ENCODE data around the gene HECTD4. TPM values are rescaled to one million over a fixed set of nuclear protein-coding genes. Genes with fewer than 3 reads are reported as not detected.

HECTD4 gene
- total RNA-seq, 1 donor from 2014 or later, result 62.1 TPM

DNA sequence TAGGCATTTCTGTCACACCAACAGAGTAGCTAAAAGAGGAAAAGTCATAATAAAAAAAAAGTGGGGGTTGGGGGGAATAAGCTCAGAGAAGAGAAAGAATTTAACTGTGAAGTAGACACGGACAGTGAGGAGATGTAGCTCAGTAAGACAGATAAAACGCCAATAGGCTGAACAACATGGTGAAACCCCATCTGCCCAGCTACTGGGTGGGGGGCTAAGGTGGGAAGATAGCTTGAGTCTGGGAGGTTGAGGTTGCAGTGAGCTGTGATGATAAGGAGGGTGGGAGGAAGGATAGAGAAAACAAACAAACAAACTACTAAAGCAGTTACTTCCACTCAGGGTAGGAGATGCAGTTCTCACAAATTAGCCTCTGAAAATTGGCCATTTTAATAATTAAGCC is 25.0 kb downstream of the HECTD4 start:
- no peaks in the 10 kb centered on the region for H3K9me3 Mint-ChIP-seq
- H3K4me1 Mint-ChIP-seq (ENCODE audit: unreplicated experiment), result no peaks in the 10 kb centered on the region
- H3K27ac Mint-ChIP-seq, result no peak overlapping the region

DNA sequence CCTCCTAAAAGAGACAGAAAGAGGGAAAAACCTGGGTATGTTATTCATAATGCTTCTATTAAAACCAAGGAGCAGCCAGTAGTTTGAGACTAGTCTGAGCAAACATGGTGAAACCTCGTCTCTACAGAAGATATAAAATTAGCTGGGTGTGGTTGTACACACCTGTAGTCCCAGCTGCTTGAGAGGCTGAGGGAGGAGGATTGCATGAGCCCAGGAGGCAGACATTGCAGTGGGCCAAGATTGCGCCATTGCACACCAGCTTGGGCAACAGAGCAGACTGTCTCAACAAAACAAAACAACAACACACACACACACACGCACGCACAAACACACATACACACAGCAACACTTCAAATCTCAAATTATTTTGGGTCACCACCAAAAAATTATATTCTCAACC is 27.8 kb downstream of the HECTD4 start:
- Mint-ChIP-seq H3K27me3 (no peaks in the 10 kb centered on the region), H3K4me3 (no peak overlapping the region), H3K27ac (no peak overlapping the region), H3K9me3 (no peaks in the 10 kb centered on the region), H3K36me3 (no peaks in the 10 kb centered on the region), H3K4me1 (ENCODE audit: unreplicated experiment) (peaks cover 3% of the 10 kb centered on the region)
- DNase-seq (ENCODE audit: extremely low spot score, unreplicated experiment), result no peak
- TF ChIP-seq, protein P1, sequence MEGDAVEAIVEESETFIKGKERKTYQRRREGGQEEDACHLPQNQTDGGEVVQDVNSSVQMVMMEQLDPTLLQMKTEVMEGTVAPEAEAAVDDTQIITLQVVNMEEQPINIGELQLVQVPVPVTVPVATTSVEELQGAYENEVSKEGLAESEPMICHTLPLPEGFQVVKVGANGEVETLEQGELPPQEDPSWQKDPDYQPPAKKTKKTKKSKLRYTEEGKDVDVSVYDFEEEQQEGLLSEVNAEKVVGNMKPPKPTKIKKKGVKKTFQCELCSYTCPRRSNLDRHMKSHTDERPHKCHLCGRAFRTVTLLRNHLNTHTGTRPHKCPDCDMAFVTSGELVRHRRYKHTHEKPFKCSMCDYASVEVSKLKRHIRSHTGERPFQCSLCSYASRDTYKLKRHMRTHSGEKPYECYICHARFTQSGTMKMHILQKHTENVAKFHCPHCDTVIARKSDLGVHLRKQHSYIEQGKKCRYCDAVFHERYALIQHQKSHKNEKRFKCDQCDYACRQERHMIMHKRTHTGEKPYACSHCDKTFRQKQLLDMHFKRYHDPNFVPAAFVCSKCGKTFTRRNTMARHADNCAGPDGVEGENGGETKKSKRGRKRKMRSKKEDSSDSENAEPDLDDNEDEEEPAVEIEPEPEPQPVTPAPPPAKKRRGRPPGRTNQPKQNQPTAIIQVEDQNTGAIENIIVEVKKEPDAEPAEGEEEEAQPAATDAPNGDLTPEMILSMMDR (conservative IDR thresholded peaks at IDR 0.05), result no peak

More for the DNA sequence above, 25.0 kb downstream of the HECTD4 start:
- no peaks in the 10 kb centered on the region for H3K27me3 Mint-ChIP-seq
- TF ChIP-seq, protein P1 (conservative IDR thresholded peaks at IDR 0.05), result no peak
- no peak for DNase-seq (ENCODE audit: extremely low spot score, unreplicated experiment)
- no peak overlapping the region for H3K4me3 Mint-ChIP-seq
- no peaks in the 10 kb centered on the region for H3K36me3 Mint-ChIP-seq

DNA sequence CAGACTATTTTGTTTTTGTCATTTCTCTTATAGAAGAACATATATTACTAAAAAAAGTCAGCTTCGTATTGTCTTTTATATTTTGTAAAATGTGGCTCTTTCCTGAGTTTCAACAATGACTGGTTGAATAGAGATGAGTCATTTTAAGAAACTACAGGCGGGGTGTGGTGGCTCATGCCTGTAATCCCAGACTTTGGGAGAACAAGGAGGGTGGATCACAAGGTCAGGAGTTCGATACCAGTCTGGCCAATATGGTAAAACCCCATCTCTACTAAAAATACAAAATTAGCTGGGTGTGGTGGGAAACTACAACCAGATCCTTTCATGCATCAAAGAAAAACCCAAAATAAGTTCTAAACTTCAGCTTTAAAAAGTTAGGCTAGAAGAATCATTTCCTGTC is 28.8 kb downstream of the HECTD4 start:
- TF ChIP-seq, protein P1 (conservative IDR thresholded peaks at IDR 0.05), result no peak
- Mint-ChIP-seq H3K4me1 (ENCODE audit: unreplicated experiment) (peaks cover 5% of the 10 kb centered on the region), H3K27ac (peak overlapping the region; percentile 66)

DNA sequence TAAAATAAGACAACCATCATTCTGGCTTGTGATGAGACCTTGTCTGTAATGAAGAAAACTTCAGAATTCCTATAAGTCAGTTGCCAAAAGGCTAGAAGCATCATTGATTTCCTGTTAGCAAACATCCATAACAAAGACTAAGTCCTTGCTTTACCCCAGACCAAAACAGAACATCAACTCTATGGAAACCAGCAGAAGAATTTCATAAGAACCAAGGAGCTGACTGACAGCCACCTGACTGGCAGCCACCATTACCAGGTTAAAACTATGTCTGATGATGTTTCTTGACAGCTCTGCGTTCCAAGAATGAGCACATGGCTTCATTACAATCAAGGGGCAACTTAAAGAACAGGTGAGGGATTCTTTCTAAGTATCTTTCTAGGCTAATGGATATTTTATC is 29.3 kb downstream of the HECTD4 start:
- no peaks in the 10 kb centered on the region for H3K9me3 Mint-ChIP-seq
- H3K36me3 Mint-ChIP-seq, result no peaks in the 10 kb centered on the region
- H3K27me3 Mint-ChIP-seq, result no peaks in the 10 kb centered on the region
- no peak for DNase-seq (ENCODE audit: extremely low spot score, unreplicated experiment)
- no peak overlapping the region for H3K4me3 Mint-ChIP-seq
- peak overlapping the region; percentile 66 for H3K27ac Mint-ChIP-seq
- peaks cover 5% of the 10 kb centered on the region for H3K4me1 Mint-ChIP-seq (ENCODE audit: unreplicated experiment)
- TF ChIP-seq, protein P1 (conservative IDR thresholded peaks at IDR 0.05), result no peak

More for the DNA sequence above, 28.8 kb downstream of the HECTD4 start:
- no peaks in the 10 kb centered on the region for H3K9me3 Mint-ChIP-seq
- no peaks in the 10 kb centered on the region for H3K27me3 Mint-ChIP-seq
- no peaks in the 10 kb centered on the region for H3K36me3 Mint-ChIP-seq
- H3K4me3 Mint-ChIP-seq, result no peak overlapping the region
- no peak for DNase-seq (ENCODE audit: extremely low spot score, unreplicated experiment)

DNA sequence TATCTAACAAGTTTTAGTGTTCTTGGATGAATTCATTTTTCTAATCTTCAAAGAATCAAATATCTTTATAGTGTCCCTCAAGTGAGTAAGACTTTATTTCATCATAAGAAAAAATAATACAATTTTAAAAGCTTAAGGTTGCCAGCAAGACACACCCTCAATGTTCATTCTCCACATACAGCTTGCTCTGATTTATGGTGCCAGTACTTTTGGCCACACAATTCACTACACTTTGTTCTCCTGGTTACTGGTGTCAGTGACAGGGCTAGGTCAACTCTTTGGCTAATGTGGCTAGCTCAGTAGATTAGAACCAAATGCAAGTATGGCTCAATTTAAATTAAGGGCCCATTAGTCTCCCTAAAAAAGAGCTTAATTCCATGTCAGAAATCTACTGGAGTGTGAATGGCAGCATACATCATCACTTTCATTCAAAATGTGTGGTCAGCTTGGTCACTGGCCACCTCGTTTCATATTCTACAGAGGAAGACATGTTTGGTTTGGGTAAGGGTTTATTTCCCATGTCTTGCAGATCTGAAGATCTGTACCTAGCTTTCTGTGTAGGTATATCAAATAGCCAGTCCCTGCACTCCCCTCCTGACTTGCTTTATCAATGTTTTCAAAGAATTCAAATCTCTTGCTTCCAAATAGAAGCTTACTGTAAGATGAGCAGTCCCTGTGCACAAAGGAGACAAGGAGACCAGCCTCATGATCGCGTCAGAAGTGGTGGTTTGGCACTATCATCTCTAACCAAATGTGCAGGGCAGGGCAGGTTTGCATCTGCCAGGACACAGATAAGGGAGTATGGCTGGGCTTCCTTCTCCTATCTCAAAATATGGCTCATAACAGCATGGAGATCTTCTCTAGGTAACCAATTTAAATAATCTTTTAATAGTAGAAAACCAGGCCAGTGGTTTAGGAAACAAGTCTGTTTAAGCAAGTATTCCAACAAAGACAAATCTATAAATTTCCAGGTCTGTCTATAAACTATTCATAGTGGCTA is 31.3 kb downstream of the HECTD4 start:
- Mint-ChIP-seq H3K27ac (no peak overlapping the region), H3K4me1 (ENCODE audit: unreplicated experiment) (peaks cover 10% of the 10 kb centered on the region), H3K9me3 (no peaks in the 10 kb centered on the region), H3K36me3 (no peaks in the 10 kb centered on the region), H3K27me3 (no peaks in the 10 kb centered on the region), H3K4me3 (no peak overlapping the region)
- no peak for DNase-seq (ENCODE audit: extremely low spot score, unreplicated experiment)
- TF ChIP-seq, protein P1 (conservative IDR thresholded peaks at IDR 0.05), result no peak
